ENCODE data around the gene BAHD1.

DNA sequence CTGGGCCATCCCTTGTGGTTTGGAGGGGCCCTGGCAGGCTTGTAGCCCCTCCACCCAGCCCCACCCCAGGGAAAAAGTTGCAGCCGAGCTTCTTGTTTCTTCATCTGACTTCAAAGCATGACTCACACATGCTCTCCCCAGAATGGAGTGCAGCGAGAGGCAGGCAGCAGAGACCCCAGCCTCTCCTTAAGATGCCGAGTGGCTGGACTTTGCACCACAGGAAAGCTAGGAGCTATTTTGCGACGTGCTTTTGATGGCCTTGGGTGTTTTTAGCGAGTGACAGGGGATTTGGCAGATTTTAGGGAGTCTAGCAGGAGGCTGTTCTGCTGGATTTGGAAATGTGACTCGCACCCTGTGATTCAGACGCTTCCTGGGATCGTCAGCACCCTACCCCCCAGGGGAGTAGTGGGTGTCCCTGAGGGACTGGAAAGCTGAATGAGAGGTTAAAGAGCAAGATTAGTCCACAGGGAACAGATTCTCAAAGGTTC lies 14.2 kb downstream of the BAHD1 start:
- TF ChIP-seq, protein P1, sequence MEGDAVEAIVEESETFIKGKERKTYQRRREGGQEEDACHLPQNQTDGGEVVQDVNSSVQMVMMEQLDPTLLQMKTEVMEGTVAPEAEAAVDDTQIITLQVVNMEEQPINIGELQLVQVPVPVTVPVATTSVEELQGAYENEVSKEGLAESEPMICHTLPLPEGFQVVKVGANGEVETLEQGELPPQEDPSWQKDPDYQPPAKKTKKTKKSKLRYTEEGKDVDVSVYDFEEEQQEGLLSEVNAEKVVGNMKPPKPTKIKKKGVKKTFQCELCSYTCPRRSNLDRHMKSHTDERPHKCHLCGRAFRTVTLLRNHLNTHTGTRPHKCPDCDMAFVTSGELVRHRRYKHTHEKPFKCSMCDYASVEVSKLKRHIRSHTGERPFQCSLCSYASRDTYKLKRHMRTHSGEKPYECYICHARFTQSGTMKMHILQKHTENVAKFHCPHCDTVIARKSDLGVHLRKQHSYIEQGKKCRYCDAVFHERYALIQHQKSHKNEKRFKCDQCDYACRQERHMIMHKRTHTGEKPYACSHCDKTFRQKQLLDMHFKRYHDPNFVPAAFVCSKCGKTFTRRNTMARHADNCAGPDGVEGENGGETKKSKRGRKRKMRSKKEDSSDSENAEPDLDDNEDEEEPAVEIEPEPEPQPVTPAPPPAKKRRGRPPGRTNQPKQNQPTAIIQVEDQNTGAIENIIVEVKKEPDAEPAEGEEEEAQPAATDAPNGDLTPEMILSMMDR (IDR thresholded peaks at IDR 0.05): no peak
- TF ChIP-seq POLR2AphosphoS5 (IDR thresholded peaks at IDR 0.05): no peak
- TF ChIP-seq POLR2A (IDR thresholded peaks at IDR 0.05): no peak
- TF ChIP-seq EP300 (IDR thresholded peaks at IDR 0.05; ENCODE audit: low read depth): no peak

Data from transverse colon (tissue), 4 donors.